Esophagus muscularis mucosa (tissue), 4 donors: ENCODE results near the gene GSTK1.

ENCODE experiments used
- EP300 ChIP-seq: sonication (generic); formaldehyde crosslinking; IDR thresholded peaks from one replicate; pipeline ENCODE4 v1.6.1; 2017; ENCODE audit warnings: antibody characterized with exemption
- POLR2A ChIP-seq: fragments of 450-650 bp; IDR thresholded peaks from one replicate; pipeline ENCODE4 v1.6.1; 2017; ENCODE audit warnings: antibody characterized with exemption, moderate library complexity, mild to moderate bottlenecking, low read depth
- TF ChIP-seq, protein P1 (sequence below), 3 experiments: fragments of 200-600 bp in 2 of 3; fragments of 450-650 bp in 1 of 3; sonication (generic) in 2 of 3; IDR thresholded peaks; one replicate each; pipeline ENCODE4 v1.5.1; 2017 to 2019; ENCODE audit warnings: antibody characterized with exemption in 3 of 3, mild to moderate bottlenecking in 2 of 3, moderate library complexity in 1 of 3

- TF ChIP-seq POLR2A (no peak), EP300 (no peak)
- TF ChIP-seq, protein P1, sequence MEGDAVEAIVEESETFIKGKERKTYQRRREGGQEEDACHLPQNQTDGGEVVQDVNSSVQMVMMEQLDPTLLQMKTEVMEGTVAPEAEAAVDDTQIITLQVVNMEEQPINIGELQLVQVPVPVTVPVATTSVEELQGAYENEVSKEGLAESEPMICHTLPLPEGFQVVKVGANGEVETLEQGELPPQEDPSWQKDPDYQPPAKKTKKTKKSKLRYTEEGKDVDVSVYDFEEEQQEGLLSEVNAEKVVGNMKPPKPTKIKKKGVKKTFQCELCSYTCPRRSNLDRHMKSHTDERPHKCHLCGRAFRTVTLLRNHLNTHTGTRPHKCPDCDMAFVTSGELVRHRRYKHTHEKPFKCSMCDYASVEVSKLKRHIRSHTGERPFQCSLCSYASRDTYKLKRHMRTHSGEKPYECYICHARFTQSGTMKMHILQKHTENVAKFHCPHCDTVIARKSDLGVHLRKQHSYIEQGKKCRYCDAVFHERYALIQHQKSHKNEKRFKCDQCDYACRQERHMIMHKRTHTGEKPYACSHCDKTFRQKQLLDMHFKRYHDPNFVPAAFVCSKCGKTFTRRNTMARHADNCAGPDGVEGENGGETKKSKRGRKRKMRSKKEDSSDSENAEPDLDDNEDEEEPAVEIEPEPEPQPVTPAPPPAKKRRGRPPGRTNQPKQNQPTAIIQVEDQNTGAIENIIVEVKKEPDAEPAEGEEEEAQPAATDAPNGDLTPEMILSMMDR (IDR thresholded peaks at IDR 0.05): no peak
Observed at GRCh38 chr7:143238289-143238980, 24.8 kb upstream of the GSTK1 start.
